Spleen (tissue), 11 donors: ENCODE results near the gene PCYT2. TPM values are rescaled to one million over a fixed set of nuclear protein-coding genes. Genes with fewer than 3 reads are reported as not detected.

Source experiments
- DNase-seq: peaks from one replicate; pipeline ENCODE4 v3.0.0-alpha.2; 2020
- H3K27ac ChIP-seq, 8 donors: fragments of 200-600 bp; sonication (generic) in 7 of 8; 1 replicate in 4 of 8; 2 replicates in 4 of 8; pipeline versions ENCODE4 v1.5.0 to v1.8.0; 2016 to 2021; ENCODE audit warnings: inconsistent platforms in 4 of 8, mild to moderate bottlenecking in 4 of 8, moderate library complexity in 1 of 8
- H3K27me3 ChIP-seq, 7 donors: fragments of 200-600 bp; sonication (generic) in 6 of 7; replicated peaks in 1 of 7; 1 replicate in 4 of 7; 2 replicates in 3 of 7; pipeline versions ENCODE4 v1.5.0 to v1.8.0; 2016 to 2021; ENCODE audit warnings: inconsistent platforms in 3 of 7, mild to moderate bottlenecking in 1 of 7
- H3K36me3 ChIP-seq, 6 donors: fragments of 200-600 bp; sonication (generic) in 5 of 6; 1 replicate in 4 of 6; 2 replicates in 2 of 6; pipeline versions ENCODE4 v1.5.0 to v1.8.0; 2016 to 2021; ENCODE audit warnings: inconsistent platforms in 2 of 6
- H3K4me1 ChIP-seq, 6 donors: fragments of 200-600 bp; sonication (generic) in 5 of 6; 1 replicate in 3 of 6; 2 replicates in 3 of 6; pipeline versions ENCODE4 v1.5.0 to v1.8.0; 2016 to 2021; ENCODE audit warnings: inconsistent platforms in 3 of 6
- H3K4me3 ChIP-seq, 8 donors: fragments of 200-600 bp; sonication (generic) in 7 of 8; 1 replicate in 4 of 8; 2 replicates in 4 of 8; pipeline versions ENCODE4 v1.5.0 to v1.8.0; 2016 to 2021; ENCODE audit warnings: inconsistent platforms in 4 of 8, mild to moderate bottlenecking in 4 of 8, moderate library complexity in 2 of 8
- H3K9me3 ChIP-seq, 8 donors: fragments of 200-600 bp; sonication (generic) in 7 of 8; 1 replicate in 4 of 8; 2 replicates in 4 of 8; pipeline versions ENCODE4 v1.5.0 to v1.8.0; 2016 to 2021; ENCODE audit warnings: inconsistent platforms in 4 of 8
- POLR2A ChIP-seq, 3 donors: fragments of 450-650 bp; IDR thresholded peaks; one replicate each; pipeline ENCODE4 v1.5.1; 2017; ENCODE audit warnings: antibody characterized with exemption in 3 of 3, mild to moderate bottlenecking in 1 of 3
- POLR2AphosphoS5 ChIP-seq, 3 donors: sonication (generic); formaldehyde crosslinking; IDR thresholded peaks; one replicate each; pipeline ENCODE4 v1.5.1; 2017; ENCODE audit warnings: antibody characterized with exemption in 3 of 3
- WGBS, 5 donors: extraction: QIAGEN DNeasy Blood & Tissue Kit in 3 of 5; methylation state at CpG; one replicate each; pipeline versions ENCODE4 v1.1.5 to v1.1.7; 2013 to 2018; 5-methylcytosine and 5-hydroxymethylcytosine counted together
- intact Hi-C: fragments of 100-400 bp; cut with DNase I; formaldehyde crosslinking; loops from one replicate; pipeline ENCODE4 v1.15.0; 2023; ENCODE audit warnings: low total_unique reads
- polyA plus RNA-seq, 3 donors: library from polyadenylated mRNA; stranded (reverse); fragments of 200-250 nt; gene quantifications; one replicate each; pipeline ENCODE4 v1.2.1, GENCODE V29; 2013
- total RNA-seq, 7 donors: library from RNA; depleted of rRNA in 3 of 7; stranded (reverse); fragments of >200 nt in 3 of 7; fragmentation: NEBNext Ultra II Directional in 4 of 7; extraction: Animal tissue kit (Norgen Biotek cat#: 25700) in 4 of 7; gene quantifications; one replicate each; pipeline versions ENCODE4 v1.1.0 to v1.2.1, GENCODE V29; 2016 to 2021
- TF ChIP-seq, protein P1 (sequence below), 11 experiments: fragments of 200-600 bp in 7 of 11; fragments of 450-650 bp in 4 of 11; sonication (generic) in 4 of 11; IDR thresholded peaks in 8 of 11; conservative IDR thresholded peaks in 3 of 11; 1 replicate in 7 of 11; 2 replicates in 4 of 11; pipeline versions ENCODE4 v1.4.0 to v1.8.0; 2016 to 2021; ENCODE audit warnings: antibody characterized with exemption in 11 of 11, inconsistent platforms in 4 of 11, mild to moderate bottlenecking in 1 of 11
- donor health status: healthy with polysubstance abuse.
- donor health status: DM: no; HTN: no; CAD: no; lungs with moderate emphysema.
- donor health status: DM: no; HTN: no; CAD: no.
- donor health status: Bipolar disorder and iron deficiency.
- donor health status: healthy.
- donor health status: DM: no; HTN: no; CAD: no.
- donor health status: DM: yes; HTN: yes; CAD: no.

PCYT2 gene
- total and polyA plus RNA-seq, 10 donors, result 12.5 to 25.5 (median 16.2) TPM

DNA sequence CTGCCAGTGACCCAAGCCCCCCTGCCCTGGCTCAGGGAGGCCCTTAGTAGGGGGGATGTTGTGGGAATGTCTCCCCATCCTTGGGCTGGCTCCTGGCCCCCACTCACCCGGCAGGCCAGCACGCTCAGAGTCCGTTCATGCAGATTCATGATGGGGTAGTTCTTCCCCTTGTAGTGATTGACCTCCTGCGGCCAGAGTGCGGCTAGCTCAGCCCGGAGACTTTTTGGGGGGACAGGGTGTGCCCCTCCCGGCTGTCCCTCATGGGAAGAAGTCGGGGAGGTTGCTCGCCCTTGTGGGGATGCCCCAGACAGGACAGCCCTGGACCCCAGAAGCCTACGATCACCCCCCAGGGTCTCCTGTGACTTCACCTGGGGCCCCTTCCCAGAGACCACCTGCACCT lies 5.2 kb downstream of the PCYT2 start:
- Histone ChIP-seq H3K4me1 (peaks cover 8 to 43% (median 35%) of the 10 kb centered on the region in 6 donors), H3K27ac (no peak overlapping the region), H3K4me3 (no peak overlapping the region), H3K36me3 (peaks cover 0 to 63% (median 15%) of the 10 kb centered on the region in 6 donors), H3K9me3 (no peaks in the 10 kb centered on the region), H3K27me3 (peaks cover 0 to 26% (median 16%) of the 10 kb centered on the region in 7 donors)
- TF ChIP-seq, protein P1, sequence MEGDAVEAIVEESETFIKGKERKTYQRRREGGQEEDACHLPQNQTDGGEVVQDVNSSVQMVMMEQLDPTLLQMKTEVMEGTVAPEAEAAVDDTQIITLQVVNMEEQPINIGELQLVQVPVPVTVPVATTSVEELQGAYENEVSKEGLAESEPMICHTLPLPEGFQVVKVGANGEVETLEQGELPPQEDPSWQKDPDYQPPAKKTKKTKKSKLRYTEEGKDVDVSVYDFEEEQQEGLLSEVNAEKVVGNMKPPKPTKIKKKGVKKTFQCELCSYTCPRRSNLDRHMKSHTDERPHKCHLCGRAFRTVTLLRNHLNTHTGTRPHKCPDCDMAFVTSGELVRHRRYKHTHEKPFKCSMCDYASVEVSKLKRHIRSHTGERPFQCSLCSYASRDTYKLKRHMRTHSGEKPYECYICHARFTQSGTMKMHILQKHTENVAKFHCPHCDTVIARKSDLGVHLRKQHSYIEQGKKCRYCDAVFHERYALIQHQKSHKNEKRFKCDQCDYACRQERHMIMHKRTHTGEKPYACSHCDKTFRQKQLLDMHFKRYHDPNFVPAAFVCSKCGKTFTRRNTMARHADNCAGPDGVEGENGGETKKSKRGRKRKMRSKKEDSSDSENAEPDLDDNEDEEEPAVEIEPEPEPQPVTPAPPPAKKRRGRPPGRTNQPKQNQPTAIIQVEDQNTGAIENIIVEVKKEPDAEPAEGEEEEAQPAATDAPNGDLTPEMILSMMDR (IDR thresholded peaks at IDR 0.05 in 8 of 11, conservative IDR thresholded peaks at IDR 0.05 in 3 of 11), result no peak
- no peak for TF ChIP-seq POLR2AphosphoS5 (IDR thresholded peaks at IDR 0.05)
- intact Hi-C loops, result no loop called here
- DNase-seq, result no peak
- WGBS, 5 donors, result 90 to 99% (median 96%) methylated on average over 10 of the region's 10 CpGs

GRCh38 chr17:81905424-81905875 lies 5.7 kb downstream of the PCYT2 start:
- 94 to 97% (median 96%) methylated on average over 14 to 16 of the region's 16 CpGs for WGBS, 5 donors
- intact Hi-C loops, result no loop called here

DNA sequence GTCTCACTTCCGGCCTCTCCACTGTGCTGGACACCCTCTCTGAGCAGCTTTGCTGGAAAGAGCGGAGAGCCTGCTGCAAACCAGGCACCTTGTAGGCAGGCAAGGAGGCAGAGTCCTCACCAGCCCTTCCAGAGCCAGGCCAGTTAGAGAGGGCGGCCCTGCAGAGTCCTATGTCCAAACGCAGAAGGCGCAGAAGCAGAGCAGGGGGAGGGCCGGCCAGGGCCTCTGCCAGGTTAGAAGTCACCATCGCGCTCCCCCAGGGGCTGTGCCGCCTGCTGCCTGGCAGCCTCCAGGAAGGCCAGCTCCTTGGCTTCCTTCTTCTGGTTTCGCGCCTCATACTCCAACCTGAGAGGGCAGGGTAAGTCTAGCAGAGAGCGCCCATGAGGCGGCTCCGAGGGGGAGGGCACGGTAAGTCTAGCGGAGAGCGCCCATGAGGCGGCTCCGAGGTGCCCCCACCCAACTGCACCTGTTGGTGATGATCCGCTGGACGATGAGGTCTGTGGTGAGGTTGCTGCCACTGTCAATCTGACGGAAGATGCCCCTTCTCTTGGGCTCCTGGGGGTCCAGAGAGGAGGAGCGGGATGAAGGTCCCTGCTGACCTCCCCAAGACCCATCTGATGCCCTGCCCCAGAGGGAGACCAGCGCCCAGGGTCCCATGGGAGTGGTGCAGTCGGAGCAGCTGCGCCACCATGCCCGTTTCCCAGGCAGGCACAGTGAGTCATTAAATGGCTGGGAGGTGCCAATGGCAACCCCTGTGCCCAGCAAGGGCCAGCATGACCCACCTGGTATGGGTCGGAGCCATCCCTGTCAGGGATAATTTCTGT lies 6.4 kb downstream of the PCYT2 start:
- 90 to 96% (median 94%) methylated on average over 21 to 28 of the region's 28 CpGs for WGBS, 5 donors
- no peak for TF ChIP-seq POLR2A (IDR thresholded peaks at IDR 0.05)
- TF ChIP-seq POLR2AphosphoS5 (IDR thresholded peaks at IDR 0.05), result no peak
- TF ChIP-seq, protein P1 (IDR thresholded peaks at IDR 0.05 in 8 of 11, conservative IDR thresholded peaks at IDR 0.05 in 3 of 11), result no peak
- intact Hi-C loops, result no loop called here
- no peak overlapping the region for H3K27ac ChIP-seq
- peaks cover 0 to 75% (median 24%) of the 10 kb centered on the region in 6 donors for H3K36me3 ChIP-seq
- H3K4me1 ChIP-seq, result peaks cover 0 to 32% (median 24%) of the 10 kb centered on the region in 6 donors
- DNase-seq, result no peak
- H3K27me3 ChIP-seq, result peaks cover 0 to 29% (median 16%) of the 10 kb centered on the region in 7 donors
- H3K4me3 ChIP-seq, result no peak overlapping the region
- H3K9me3 ChIP-seq, result no peaks in the 10 kb centered on the region

More at GRCh38 chr17:81905424-81905875, 5.7 kb downstream of the PCYT2 start:
- H3K4me3 ChIP-seq, result no peak overlapping the region
- H3K27ac ChIP-seq, result no peak overlapping the region
- no peak for DNase-seq
- H3K9me3 ChIP-seq, result no peaks in the 10 kb centered on the region
- H3K27me3 ChIP-seq, result peaks cover 0 to 29% (median 16%) of the 10 kb centered on the region in 7 donors
- peaks cover 0 to 68% (median 17%) of the 10 kb centered on the region in 6 donors for H3K36me3 ChIP-seq
- peaks cover 6 to 38% (median 31%) of the 10 kb centered on the region in 6 donors for H3K4me1 ChIP-seq
- no peak for TF ChIP-seq POLR2A (IDR thresholded peaks at IDR 0.05)
- TF ChIP-seq, protein P1 (IDR thresholded peaks at IDR 0.05 in 8 of 11, conservative IDR thresholded peaks at IDR 0.05 in 3 of 11), result no peak
- no peak for TF ChIP-seq POLR2AphosphoS5 (IDR thresholded peaks at IDR 0.05)
